HG03439 (cell line): ENCODE results near the gene LRRC49.
"Not testable (repeated sequence)": the region's sequence is repeated elsewhere in the genome, so short reads cannot be mapped to it uniquely, and the experiment has no call there.

ENCODE experiments used
- ATAC-seq: cut with Tn5 transposase; IDR thresholded peaks from one replicate; pipeline ENCODE4 v1.9.1; 2021; ENCODE audit warnings: mild to moderate bottlenecking, moderate library complexity; ENCODE audit not compliant: unreplicated experiment

The LRRC49 gene

GRCh38 chr15:70967646-70968045 is 75.0 kb downstream of the LRRC49 start:
- no peak for ATAC-seq

- ATAC-seq = no peak
Observed at GRCh38 chr15:70974004-70974832, 81.6 kb downstream of the LRRC49 start.

GRCh38 chr15:70976851-70977250 is 84.2 kb downstream of the LRRC49 start:
- no peak for ATAC-seq

GRCh38 chr15:70995383-70995970 is 102.9 kb downstream of the LRRC49 start:
- no peak for ATAC-seq

- no peak for ATAC-seq
Observed at GRCh38 chr15:70998319-70998718, 105.7 kb downstream of the LRRC49 start.

GRCh38 chr15:71002316-71002715 is 109.7 kb downstream of the LRRC49 start:
- no peak for ATAC-seq

- no peak for ATAC-seq
Observed at GRCh38 chr15:71003319-71003718, 110.7 kb downstream of the LRRC49 start.

- not testable (repeated sequence) for ATAC-seq
Observed at GRCh38 chr15:71004506-71004905, 111.9 kb downstream of the LRRC49 start.

GRCh38 chr15:71005895-71006294 is 113.3 kb downstream of the LRRC49 start:
- no peak for ATAC-seq

GRCh38 chr15:71008250-71008870 is 115.7 kb downstream of the LRRC49 start:
- no peak for ATAC-seq

- no peak for ATAC-seq
Observed at GRCh38 chr15:71010472-71010871, 117.8 kb downstream of the LRRC49 start.

- no peak for ATAC-seq
Observed at GRCh38 chr15:71010997-71011396, 118.4 kb downstream of the LRRC49 start.

- ATAC-seq = no peak
Observed at GRCh38 chr15:71011503-71012155, 119.0 kb downstream of the LRRC49 start.

- ATAC-seq = no peak
Observed at GRCh38 chr15:71013446-71013845, 120.8 kb downstream of the LRRC49 start.

- ATAC-seq = no peak
Observed at GRCh38 chr15:71015342-71015741, 122.7 kb downstream of the LRRC49 start.

GRCh38 chr15:71031232-71031631 is 138.6 kb downstream of the LRRC49 start:
- not testable (repeated sequence) for ATAC-seq

GRCh38 chr15:71035478-71035877 is 142.9 kb downstream of the LRRC49 start:
- ATAC-seq = not testable (repeated sequence)

- ATAC-seq = no peak
Observed at GRCh38 chr15:71042356-71042922, 149.8 kb downstream of the LRRC49 start.

GRCh38 chr15:71043373-71043772 is 150.7 kb downstream of the LRRC49 start:
- no peak for ATAC-seq

GRCh38 chr15:71044006-71044405 is 151.4 kb downstream of the LRRC49 start:
- ATAC-seq = no peak

- ATAC-seq = not testable (repeated sequence)
Observed at GRCh38 chr15:71046146-71046545, 153.5 kb downstream of the LRRC49 start.
